ENCODE measurements around the gene NCL. TPM values are rescaled to one million over a fixed set of nuclear protein-coding genes. Genes with fewer than 3 reads are reported as not detected.

Gene NCL
- total RNA-seq, 1 experiment from 2014 or later, result 557 TPM

GRCh38 chr2:231425291-231425810 lies 38.9 kb downstream of the NCL start:
- H3K4me2 ChIP-seq, result peak overlapping the region; percentile 39
- no peaks in the 10 kb centered on the region for H3F3A ChIP-seq (ENCODE audit: insufficient read depth, low read depth)
- H3K27me3 ChIP-seq (ENCODE audit: insufficient read depth, low read depth), result no peaks in the 10 kb centered on the region
- intact Hi-C loops (cut with micrococcal nuclease; ENCODE audit: unreplicated experiment), result no loop called here
- no peak overlapping the region for H3K4me3 ChIP-seq
- no peak for TF ChIP-seq EZH2 (IDR thresholded peaks at IDR 0.05; ENCODE audit: low read depth)
- no peak for TF ChIP-seq CTCF (conservative IDR thresholded peaks at IDR 0.05)
- CTCF ChIA-PET, result interaction anchor here (0.7 to 0.8 kb wide), 2 partner anchors 26 to 31 kb away, joined by 3 to 4 read pairs; no protein-coding TSS in a partner anchor
- no peaks in the 10 kb centered on the region for H3K79me2 ChIP-seq (ENCODE audit: low read depth)
- no peaks in the 10 kb centered on the region for H3K9me2 ChIP-seq (ENCODE audit: insufficient read depth)
- no peak for DNase-seq
- no peaks in the 10 kb centered on the region for H3K36me3 ChIP-seq (ENCODE audit: low read depth)
- no peaks in the 10 kb centered on the region for H4K20me1 ChIP-seq (ENCODE audit: insufficient read depth)
- no peak overlapping the region for H3K27ac ChIP-seq
- H3K9me3 ChIP-seq (ENCODE audit: insufficient read depth, low read depth), result no peaks in the 10 kb centered on the region
- POLR2A ChIA-PET (ENCODE audit: unreplicated experiment), result no interaction called here
- BruUV-seq (replicated peaks), result no TSS peak
- peaks cover 11% of the 10 kb centered on the region for H3K4me1 ChIP-seq (replicated peaks; ENCODE audit: insufficient read depth)
- no peak overlapping the region for H2AFZ ChIP-seq

- intact Hi-C loops (cut with micrococcal nuclease; ENCODE audit: unreplicated experiment), result no loop called here
- H3K27me3 ChIP-seq (ENCODE audit: insufficient read depth, low read depth), result no peaks in the 10 kb centered on the region
- H2AFZ ChIP-seq, result no peak overlapping the region
- BruUV-seq (replicated peaks), result no TSS peak
- H3K4me2 ChIP-seq, result no peak overlapping the region
- POLR2A ChIA-PET (ENCODE audit: unreplicated experiment), result no interaction called here
- H3F3A ChIP-seq (ENCODE audit: insufficient read depth, low read depth), result no peaks in the 10 kb centered on the region
- H3K27ac ChIP-seq, result no peak overlapping the region
- H3K4me3 ChIP-seq, result no peak overlapping the region
- H3K79me2 ChIP-seq (ENCODE audit: low read depth), result no peaks in the 10 kb centered on the region
- CTCF ChIA-PET, result interaction anchor here (0.6 kb wide), 1 partner anchor 59 kb away, joined by 3 read pairs; no protein-coding TSS in a partner anchor
- H3K9me2 ChIP-seq (ENCODE audit: insufficient read depth), result no peaks in the 10 kb centered on the region
- peaks cover 11% of the 10 kb centered on the region for H3K4me1 ChIP-seq (replicated peaks; ENCODE audit: insufficient read depth)
- H4K20me1 ChIP-seq (ENCODE audit: insufficient read depth), result no peaks in the 10 kb centered on the region
- DNase-seq, result no peak
- TF ChIP-seq EZH2 (IDR thresholded peaks at IDR 0.05; ENCODE audit: low read depth) (no peak), CTCF (conservative IDR thresholded peaks at IDR 0.05) (no peak)
- H3K9me3 ChIP-seq (ENCODE audit: insufficient read depth, low read depth), result no peaks in the 10 kb centered on the region
- no peaks in the 10 kb centered on the region for H3K36me3 ChIP-seq (ENCODE audit: low read depth)
These were observed 41.1 kb downstream of the NCL start for GRCh38 chr2:231423176-231423575.

GRCh38 chr2:231422056-231422455 lies 42.2 kb downstream of the NCL start:
- intact Hi-C loops (cut with micrococcal nuclease; ENCODE audit: unreplicated experiment), result no loop called here
- Histone ChIP-seq H4K20me1 (ENCODE audit: insufficient read depth) (no peaks in the 10 kb centered on the region), H2AFZ (no peak overlapping the region), H3K9me3 (ENCODE audit: insufficient read depth, low read depth) (no peaks in the 10 kb centered on the region), H3K27me3 (ENCODE audit: insufficient read depth, low read depth) (no peaks in the 10 kb centered on the region), H3F3A (ENCODE audit: insufficient read depth, low read depth) (no peaks in the 10 kb centered on the region), H3K4me1 (replicated peaks; ENCODE audit: insufficient read depth) (peaks cover 11% of the 10 kb centered on the region), H3K4me3 (no peak overlapping the region), H3K27ac (no peak overlapping the region), H3K4me2 (no peak overlapping the region), H3K79me2 (ENCODE audit: low read depth) (no peaks in the 10 kb centered on the region), H3K36me3 (ENCODE audit: low read depth) (no peaks in the 10 kb centered on the region), H3K9me2 (ENCODE audit: insufficient read depth) (no peaks in the 10 kb centered on the region)
- ChIA-PET POLR2A (ENCODE audit: unreplicated experiment) (no interaction called here), CTCF (no interaction called here)
- no TSS peak for BruUV-seq (replicated peaks)
- TF ChIP-seq CTCF (conservative IDR thresholded peaks at IDR 0.05) (no peak), EZH2 (IDR thresholded peaks at IDR 0.05; ENCODE audit: low read depth) (no peak)
- DNase-seq, result no peak

Measured in PC-9 (cell line).